Activated CD8-positive, alpha-beta memory T cell treated with anti-CD3 and anti-CD28 coated beads, Interleukin-2, amount 50 U/mL, for 4 hours (primary cell): Measurements from ENCODE around the gene MAP3K20.
"Not testable (repeated sequence)": the region's sequence is repeated elsewhere in the genome, so short reads cannot be mapped to it uniquely, and the experiment has no call there.

Experiments
- DNase-seq: peaks from one replicate; pipeline ENCODE4 v3.0.0-alpha.2; 2020

MAP3K20 gene

GRCh38 chr2:173126819-173127218 is 51.2 kb downstream of the MAP3K20 start:
- DNase-seq: no peak

GRCh38 chr2:173128132-173128531 is 52.5 kb downstream of the MAP3K20 start:
- DNase-seq: not testable (repeated sequence)

- DNase-seq: no peak
Measured at GRCh38 chr2:173130496-173131465, 55.1 kb downstream of the MAP3K20 start.

- no peak for DNase-seq
Measured at GRCh38 chr2:173132531-173132930, 56.9 kb downstream of the MAP3K20 start.

- no peak for DNase-seq
Measured at GRCh38 chr2:173134703-173135102, 59.1 kb downstream of the MAP3K20 start.

GRCh38 chr2:173136067-173136466 is 60.4 kb downstream of the MAP3K20 start:
- DNase-seq: no peak

GRCh38 chr2:173136599-173136998 is 61.0 kb downstream of the MAP3K20 start:
- no peak for DNase-seq

GRCh38 chr2:173137610-173138009 is 62.0 kb downstream of the MAP3K20 start:
- DNase-seq: no peak

GRCh38 chr2:173138962-173139361 is 63.3 kb downstream of the MAP3K20 start:
- no peak for DNase-seq

- no peak for DNase-seq
Measured at GRCh38 chr2:173141666-173142065, 66.0 kb downstream of the MAP3K20 start.

- DNase-seq: no peak
Measured at GRCh38 chr2:173145454-173145853, 69.8 kb downstream of the MAP3K20 start.

- no peak for DNase-seq
Measured at GRCh38 chr2:173146590-173146989, 70.9 kb downstream of the MAP3K20 start.

GRCh38 chr2:173148520-173148919 is 72.9 kb downstream of the MAP3K20 start:
- DNase-seq: no peak

GRCh38 chr2:173149491-173149890 is 73.8 kb downstream of the MAP3K20 start:
- peak; percentile 25 for DNase-seq

GRCh38 chr2:173150087-173150486 is 74.4 kb downstream of the MAP3K20 start:
- no peak for DNase-seq

GRCh38 chr2:173150963-173151362 is 75.3 kb downstream of the MAP3K20 start:
- no peak for DNase-seq

GRCh38 chr2:173151671-173152401 is 76.2 kb downstream of the MAP3K20 start:
- no peak for DNase-seq

GRCh38 chr2:173153301-173153885 is 77.7 kb downstream of the MAP3K20 start:
- no peak for DNase-seq

- DNase-seq: no peak
Measured at GRCh38 chr2:173157676-173158293, 82.1 kb downstream of the MAP3K20 start.

- DNase-seq: no peak
Measured at GRCh38 chr2:173159791-173160463, 84.3 kb downstream of the MAP3K20 start.

- DNase-seq: no peak
Measured at GRCh38 chr2:173160618-173161017, 85.0 kb downstream of the MAP3K20 start.

GRCh38 chr2:173161040-173161439 is 85.4 kb downstream of the MAP3K20 start:
- DNase-seq: no peak
